Peyer's patch (tissue), 4 donors: ENCODE measurements around the gene CAPN5.

Source experiments
- CTCF ChIP-seq, 6 experiments: fragments of 450-650 bp in 4 of 6; fragments of 200-600 bp in 2 of 6; sonication (generic) in 1 of 6; IDR thresholded peaks; one replicate each; pipeline ENCODE4 v1.5.1; 2017 to 2019; ENCODE audit warnings: antibody characterized with exemption in 6 of 6, mild to moderate bottlenecking in 3 of 6, moderate library complexity in 1 of 6
- POLR2A ChIP-seq, 2 donors: fragments of 450-650 bp; IDR thresholded peaks; one replicate each; pipeline ENCODE4 v1.5.1; 2017; ENCODE audit warnings: antibody characterized with exemption in 2 of 2, mild to moderate bottlenecking in 2 of 2, moderate library complexity in 2 of 2

GRCh38 chr11:77087723-77088225, 21.0 kb downstream of the CAPN5 start:
- TF ChIP-seq POLR2A (IDR thresholded peaks at IDR 0.05) (no peak), CTCF (IDR thresholded peaks at IDR 0.05) (no peak)
